ENCODE measurements around the gene EMP1.
"Not testable (repeated sequence)": the region's sequence is repeated elsewhere in the genome, so short reads cannot be mapped to it uniquely, and the experiment has no call there.

The EMP1 gene

DNA sequence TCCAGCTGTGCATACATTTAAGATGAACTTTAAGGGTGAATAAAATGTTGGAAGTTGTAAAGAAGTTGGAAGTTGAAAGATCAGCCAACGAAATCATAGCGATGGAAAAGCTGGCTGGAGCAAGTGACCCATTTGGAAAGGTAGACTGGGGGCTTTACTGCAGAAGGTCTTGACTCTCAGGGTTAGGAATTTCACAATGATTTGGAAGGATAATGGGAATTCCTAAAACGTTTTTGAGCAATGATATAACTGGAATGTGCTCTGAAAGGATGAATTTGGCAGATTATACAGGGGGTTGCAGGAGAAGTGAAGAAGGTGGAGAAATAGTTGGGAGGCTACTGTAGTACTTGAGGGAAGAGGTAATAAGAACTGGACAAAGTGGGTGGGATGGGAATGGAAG, 27.4 kb downstream of the EMP1 start:
- DNase-seq = no peak

DNA sequence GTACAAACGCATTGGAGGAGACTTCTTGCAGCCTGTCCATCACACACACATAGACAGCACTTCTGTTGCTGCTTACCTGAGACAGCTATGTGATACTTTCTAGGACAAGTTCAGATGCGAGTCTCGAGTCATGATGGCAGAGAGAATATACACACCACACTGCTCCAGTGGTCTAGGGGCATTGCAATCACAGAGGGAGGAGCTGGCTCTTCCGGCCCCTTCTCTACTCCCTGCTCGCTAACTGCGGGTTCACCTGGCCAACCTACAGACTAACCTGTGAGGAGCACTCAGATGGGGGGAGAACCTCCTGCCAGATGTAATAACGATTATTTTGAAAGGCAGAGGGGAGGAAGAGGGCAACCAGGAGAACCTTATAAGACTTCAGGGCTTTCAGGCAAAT, 30.7 kb downstream of the EMP1 start:
- DNase-seq = no peak

DNA sequence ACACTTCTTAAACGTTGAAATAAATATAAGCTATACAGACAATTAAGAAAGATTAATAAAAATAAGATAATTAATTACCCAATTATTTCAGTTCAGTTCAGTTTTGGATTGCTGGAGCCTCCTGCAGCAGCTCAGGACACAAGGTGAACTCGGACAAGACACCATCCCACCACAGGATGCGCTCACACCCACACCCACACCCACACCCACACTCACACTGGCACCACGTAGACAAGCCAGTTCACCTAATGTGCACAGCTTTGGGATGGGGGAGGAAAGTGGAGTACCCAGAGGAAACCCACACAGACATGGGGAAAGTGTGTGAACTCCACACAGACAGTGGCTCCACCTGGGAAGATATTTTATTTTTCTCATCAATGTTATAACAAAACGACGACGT, 32.1 kb downstream of the EMP1 start:
- DNase-seq = no peak

DNA sequence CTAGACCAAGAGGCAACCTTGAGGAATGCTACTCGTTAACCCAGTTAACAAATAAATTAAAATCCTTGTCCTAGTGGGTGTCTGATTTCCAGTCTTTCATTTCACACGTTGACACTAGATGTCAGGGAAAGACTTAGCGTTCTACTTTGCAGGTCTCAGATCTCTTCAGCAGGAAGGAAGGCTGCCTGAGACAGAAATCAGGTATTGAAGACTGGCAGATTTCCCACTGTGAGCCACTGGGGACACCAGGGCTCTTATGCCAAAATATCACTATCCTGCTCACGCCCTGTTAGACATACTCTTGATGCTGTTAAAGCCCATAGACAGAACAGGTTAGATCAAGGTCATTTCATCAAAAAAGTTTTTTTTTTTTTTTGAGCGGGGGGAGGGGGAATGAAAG, 33.0 kb downstream of the EMP1 start:
- DNase-seq = no peak

DNA sequence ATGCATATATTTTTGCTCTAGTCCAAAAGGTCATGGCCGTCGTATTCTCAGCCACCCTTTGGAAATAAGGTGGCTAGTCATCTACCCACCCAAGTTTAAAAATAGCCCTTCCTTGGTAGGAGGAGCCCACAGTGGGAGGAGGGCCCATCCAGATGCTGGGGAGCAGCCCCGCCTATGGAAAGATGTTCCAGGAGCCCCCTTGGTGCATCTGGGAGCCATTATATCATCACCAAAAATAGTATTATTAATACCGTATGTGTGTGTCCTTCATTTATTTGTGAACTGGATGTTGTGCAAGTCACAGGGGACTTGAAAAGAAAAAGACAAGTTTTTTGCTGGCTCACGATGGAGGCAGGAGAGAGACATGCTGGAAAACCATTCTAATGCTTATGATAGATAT, 34.0 kb downstream of the EMP1 start:
- no peak for DNase-seq

DNA sequence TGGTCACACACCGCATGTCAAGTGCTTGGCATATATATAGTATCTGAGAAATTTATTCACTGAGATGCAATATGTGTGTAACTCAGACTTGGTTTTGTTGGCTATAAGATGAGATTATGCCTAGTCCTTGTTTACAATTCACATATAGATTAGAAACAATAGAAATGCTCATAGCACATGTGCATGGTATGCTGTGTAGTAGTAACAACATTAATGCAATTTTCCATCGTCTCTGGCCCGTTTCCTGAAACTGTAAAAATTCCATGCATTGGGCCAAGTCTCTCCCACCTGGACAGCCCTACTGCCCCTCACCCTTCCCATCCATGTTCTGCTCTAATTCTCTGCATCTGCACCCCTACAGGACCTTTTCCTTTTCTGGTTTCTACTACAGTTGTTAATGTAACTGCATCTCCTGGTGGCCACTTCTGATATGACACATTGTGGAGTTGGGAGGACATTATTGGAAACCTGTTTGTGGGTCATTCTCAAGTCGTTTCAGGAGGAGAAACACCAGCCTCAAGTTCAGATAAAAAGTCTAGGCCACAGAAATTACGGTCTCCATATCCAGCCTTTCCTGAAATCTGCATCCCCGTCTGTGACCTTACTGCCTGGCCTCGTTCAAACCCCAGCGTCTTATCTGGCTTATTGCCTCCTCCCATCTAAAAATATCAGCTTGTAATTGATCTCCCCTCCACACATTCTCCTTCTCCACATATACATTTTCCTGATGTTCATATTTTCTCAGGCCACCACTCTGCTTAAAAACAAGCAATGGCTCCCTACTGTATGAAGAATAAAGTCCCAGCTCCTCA, 37.5 kb downstream of the EMP1 start:
- DNase-seq = peak; percentile 28

DNA sequence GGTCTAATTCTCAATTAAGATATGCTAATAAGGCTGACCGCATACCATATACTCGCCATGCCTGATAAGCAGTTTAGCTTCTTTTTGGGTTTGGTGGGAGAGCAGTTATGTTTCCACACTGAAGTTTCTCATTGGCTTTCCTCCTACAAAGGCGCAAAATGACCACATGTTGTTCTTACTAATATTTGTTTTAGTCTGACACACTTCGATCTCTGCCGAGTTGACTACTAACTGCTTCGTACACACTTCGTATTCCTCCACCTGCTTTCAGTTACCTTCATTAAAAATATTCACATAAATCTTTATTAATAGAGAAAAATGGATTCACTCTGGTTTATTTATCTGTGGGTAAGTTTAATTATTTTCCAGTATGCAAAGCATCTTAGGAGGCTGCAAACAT, 41.7 kb downstream of the EMP1 start:
- no peak for DNase-seq

DNA sequence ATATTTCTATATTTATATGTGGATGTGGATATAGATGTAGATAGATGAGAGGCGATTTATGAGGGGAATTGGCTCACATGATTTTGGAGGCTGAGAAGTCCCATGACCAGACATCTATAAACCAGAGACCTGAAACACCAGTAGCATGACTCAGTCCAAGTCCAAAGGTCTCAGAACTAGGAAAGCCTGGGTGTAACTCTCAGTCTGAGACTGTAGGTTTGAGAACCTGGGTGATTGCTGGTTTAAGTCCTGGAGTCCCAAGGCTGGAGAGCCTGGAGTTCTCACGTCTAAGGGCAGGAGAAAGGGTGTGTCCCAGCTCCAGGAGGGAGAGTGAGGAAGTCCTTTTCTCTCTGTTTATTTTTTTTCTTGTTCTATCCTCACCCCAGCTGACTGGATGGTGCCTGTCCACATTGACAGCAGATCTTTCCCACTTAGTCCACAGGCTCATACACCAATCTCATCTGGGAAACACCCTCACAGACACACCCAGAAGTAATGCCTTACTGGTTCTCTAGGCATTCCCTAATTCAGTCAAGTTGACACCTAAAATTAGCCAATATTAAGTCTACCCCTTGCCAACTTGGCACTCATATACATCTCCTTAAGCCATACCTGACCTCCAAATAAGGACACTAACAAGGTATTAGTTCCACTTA, 45.4 kb downstream of the EMP1 start:
- no peak for DNase-seq

DNA sequence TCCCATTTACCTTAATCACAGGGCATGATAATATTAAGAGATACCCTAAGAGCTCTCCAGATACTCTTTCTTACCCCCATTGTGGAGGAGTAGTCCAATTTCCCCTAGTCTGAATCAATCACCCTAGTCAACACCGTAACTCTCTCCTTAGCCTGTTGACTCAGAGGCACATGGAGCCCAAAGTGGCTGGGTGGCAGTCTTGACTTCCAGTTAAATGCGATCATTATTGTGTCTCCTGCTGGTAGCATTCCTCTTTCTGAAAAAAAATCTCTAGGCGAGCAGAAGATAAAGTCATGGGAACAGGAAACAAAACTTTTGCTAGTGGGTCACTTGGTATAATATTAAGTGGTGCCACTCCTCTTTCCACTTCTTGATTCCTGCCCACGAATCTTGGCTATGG, 46.4 kb downstream of the EMP1 start:
- no peak for DNase-seq

DNA sequence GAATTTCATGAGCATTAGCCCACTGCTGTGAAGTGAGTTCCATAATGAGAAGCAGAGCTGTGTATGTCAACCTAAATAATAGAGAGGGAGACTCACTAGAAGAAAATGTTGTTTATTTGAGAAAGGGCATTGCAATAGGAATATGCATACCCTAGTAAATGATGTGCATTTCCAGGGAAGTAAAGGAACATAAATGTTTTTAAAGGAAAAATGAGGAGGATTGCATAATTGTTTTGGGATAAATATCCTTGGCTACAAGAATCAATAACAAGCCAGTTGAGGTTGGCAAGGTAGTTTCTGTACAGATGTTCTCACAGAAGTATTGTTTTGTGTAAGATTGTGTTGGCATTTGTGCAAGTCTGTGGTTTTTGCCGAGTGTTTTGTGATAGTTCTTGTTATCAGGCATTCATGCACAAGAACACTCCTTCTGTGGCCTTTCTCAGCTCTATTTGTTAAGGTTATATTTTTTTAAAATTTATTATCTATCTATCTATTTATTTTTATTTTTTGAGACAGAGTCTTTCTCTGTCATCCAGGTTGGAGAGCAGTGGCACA, 47.1 kb downstream of the EMP1 start:
- no peak for DNase-seq

DNA sequence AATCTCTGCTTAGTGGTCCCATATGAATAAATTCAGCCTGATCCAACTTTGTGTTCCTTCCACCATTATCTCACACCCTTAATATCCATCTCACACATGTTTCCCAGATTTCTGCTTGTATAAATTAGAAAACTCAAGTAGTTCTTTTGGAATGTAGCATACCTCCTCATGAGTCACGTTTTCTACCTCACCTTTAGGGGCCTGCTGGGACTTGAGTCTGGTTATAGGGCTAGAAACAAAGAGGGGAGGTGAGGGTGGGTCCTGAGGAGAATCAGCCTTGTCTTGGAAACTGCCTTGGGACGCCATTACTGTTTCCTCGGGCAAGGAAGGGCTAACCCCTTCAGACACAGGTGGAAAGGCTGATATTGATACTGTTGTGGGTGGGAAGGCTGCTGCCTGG, 51.1 kb downstream of the EMP1 start:
- DNase-seq = no peak

DNA sequence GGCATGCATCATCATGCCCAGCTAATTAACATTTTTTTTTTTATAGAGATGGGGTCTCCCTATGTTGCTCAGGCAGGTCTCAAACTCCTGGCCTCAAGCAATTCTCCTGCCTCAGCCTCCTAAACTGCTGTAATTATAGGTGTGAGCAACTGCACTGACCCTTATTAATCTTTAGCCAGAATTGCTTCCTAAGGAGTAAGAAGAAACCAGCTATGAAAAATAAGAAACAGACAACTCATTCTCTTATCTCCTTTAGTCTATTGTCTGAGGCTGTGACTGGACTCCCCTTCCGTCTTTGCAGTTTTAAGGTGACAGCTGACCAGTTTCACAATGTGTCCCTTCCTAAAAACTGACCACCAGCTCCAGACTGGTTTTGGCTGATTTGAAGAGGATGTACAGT, 52.4 kb downstream of the EMP1 start:
- no peak for DNase-seq

DNA sequence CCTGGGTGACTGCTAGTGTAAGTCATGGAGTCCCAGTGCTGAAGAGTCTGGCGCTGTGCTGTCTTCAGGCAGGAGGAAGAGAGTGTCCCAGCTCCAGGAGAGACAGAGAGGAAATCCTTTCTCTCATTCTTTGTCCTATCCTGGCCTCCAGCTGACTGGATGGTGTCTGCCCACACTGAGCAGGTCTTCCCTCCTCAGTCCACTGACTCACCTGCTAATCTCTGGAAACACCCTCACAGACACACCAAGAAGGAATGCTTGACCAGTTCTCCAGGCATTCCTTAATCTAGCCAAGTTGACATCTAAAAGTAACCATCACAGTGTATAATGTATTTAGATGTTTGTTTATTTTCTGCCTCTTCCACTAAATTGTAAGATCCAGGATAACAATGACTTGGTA, 53.9 kb downstream of the EMP1 start:
- DNase-seq = no peak

DNA sequence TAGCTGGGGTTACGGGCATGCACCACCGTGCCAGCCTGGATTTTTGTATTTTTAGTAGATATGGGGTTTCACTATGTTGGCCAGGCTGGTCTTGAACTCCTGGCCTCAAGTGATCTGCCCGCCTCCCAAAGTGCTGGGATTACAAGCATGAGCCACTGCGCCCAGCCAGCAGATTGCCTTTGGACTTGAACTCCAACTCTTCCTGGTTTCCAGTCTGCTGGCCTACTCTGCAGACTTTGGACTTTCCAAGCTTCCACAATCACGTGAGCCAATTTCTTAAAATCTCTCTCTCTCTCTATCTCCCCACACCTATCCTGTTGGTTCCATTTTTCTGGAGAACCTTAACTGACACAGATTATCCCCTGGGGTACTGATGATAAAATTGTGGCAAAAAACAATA, 55.0 kb downstream of the EMP1 start:
- no peak for DNase-seq

DNA sequence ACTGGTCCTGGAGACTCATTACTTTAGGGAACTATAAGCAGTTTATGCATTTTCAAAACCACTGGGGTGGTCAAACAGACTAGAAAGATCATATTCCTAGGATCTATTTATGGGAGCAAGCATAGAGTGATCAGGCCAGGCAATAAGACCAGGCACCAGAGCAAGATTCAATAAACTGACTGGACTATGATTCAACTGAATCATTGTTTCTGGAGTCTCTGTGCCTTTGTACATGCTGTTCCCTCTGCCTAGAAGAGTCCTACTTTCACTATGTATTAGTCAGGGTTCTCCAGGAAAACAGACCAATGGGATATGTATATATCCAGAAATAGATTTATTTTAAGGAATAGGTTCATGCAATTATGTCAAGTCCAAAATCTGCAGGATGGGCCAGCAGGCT, 55.5 kb downstream of the EMP1 start:
- no peak for DNase-seq

DNA sequence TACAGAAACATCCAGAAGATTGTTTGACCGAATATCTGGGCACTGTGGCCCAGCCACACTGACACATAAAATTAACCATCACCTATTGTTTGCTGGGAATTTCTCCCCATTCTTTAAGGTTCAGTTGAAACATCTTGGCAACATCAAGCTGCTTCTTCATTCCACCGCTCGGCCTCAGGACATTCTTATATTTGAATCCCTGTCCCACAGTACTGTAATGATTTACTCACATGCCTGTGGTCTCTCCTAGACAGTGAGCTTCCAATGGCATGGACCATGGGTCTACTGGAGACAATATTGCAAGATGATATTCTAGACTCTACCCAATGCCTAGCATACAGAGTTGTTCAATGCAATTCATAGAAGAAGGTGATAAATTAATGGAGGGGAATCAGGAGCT, 56.1 kb downstream of the EMP1 start:
- DNase-seq = no peak

DNA sequence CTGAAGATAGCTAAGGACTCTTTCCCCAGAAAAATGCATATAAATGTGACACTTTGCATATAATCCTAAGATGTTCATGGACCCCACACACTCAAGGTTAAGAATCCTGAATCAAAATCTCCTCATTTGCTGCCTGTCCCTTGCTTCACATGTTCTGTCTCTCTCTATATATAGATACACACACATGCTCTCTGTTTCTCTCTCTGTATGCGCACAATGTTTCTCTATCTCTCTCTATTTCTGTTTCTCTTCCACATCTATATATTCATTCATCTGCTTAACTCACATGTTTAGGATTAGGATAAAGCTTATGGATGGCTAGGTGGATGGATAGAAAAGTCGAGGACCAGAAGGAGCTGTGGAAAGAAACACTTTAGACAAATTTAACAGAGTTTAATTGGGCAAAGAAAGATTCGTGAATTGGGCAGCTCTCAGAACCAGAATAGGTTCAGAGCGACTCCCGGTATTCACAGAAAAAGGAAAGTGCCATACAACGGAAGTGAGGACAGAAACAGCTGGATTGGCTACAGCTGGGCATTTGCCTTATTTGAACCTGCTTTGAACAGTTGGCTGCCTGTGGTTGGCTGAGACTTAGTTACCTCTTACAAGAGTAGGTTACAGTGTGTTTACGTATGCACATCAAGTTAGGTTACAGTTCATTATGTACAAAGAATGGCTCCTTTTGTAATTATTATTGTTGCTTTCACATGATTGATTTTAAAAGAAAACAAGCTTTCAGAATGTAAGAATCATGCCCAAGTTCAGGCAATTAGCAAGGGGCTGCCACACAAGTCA, 57.6 kb downstream of the EMP1 start:
- no peak for DNase-seq

DNA sequence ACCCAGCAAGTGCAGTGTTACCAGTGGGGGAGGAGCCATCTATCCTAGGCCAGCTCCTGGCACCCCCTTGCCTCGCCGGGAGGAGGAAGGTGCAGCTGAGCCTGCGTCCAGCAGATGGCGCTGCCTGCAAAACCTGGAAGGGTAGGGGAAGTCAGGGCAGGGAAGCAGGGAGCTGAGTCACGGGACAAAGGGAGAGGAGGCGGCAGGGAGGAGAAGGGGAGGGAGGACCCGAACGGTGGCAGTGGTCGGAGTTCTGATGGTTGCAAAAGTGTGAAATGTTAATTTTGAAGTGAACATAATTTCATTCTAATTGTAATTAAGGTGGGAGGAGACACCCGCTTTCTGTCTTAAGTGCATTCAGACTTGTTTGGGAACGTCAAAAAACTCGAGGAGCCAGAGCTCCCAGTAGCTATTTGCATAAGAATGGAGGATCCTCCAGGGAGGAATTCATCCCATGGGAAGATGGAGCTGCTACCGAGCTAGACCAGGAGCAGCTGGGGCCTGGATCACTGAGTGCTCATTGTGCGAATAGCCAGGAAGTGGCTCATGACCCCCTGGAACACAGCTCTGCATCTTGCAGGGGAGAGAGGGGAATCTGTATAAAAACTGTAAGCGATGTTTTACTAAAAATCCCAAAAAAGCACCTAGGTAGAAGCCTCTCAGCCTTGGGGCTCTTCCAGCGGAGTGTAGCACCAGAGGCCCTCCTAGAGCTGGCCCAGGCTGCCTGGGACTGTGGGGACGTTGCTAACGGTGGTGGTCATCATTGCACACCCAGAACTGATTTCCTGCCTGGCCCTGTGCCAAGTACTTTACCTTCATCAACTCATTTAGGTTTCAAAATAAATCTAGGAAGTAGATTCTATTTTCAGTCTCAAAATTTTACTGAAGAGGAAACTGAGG, 59.5 kb downstream of the EMP1 start:
- peak; percentile 85 for DNase-seq

DNA sequence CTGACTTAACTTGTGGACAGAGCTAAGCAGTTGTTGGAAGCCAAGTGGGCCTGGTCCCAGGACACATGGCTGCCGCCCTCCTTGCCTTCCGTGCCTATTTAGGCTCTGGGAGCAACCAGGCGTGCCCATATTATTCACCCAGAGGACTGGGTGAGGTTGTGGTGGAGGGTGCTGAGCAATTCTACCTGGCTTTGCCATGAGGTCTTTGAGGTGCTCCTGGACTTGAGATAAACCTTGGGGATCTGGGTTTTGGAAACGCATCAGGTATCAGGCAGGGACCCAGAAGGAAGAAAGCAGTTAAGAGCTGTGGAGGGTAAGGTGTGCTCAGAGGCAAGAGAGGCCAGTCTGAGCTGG, 60.1 kb downstream of the EMP1 start:
- no peak for DNase-seq

DNA sequence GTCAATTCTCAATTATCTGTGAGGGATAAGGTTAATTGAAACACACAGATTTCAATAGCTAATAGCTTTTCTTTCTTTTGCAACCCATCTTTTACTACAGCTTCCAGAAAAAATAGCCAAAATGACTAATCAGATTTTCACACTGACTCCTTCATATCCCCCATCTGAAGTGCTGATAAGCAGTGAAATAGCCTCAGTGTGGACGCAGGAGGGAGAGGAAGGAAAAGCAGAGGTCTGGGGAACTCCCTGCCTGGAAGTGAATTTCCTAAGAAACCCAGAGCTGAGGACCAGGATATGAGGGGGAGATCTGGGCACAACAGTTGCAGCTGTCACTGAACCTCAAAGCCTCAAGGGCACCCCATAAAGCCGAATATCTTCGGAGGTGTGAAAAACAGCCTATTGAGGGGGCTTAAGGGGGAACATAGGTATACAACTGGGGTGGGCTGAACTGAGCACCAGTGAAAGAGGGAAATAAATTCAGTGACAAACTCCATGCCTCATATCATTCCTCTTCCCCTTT, 60.9 kb downstream of the EMP1 start:
- no peak for DNase-seq

DNA sequence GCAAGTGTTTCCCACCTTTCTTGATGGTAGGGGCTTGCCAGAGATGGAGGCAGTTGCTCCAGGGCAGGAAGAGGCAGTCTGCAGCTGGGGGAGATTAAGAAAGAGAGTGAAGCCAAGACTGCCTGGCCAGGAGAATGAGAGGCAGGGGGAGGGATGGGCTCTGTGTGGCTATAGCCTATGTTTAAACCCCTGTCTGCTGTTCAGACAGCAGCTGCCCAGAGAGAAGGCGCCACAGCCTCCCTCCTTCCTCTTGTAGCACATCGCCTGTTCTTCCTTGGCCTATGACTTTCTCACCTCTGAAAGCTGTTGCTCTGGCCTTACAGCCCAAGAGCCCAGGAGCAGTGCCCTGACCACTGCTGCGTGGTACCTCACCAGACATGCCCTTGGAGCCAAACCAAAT, 61.7 kb downstream of the EMP1 start:
- DNase-seq = no peak

DNA sequence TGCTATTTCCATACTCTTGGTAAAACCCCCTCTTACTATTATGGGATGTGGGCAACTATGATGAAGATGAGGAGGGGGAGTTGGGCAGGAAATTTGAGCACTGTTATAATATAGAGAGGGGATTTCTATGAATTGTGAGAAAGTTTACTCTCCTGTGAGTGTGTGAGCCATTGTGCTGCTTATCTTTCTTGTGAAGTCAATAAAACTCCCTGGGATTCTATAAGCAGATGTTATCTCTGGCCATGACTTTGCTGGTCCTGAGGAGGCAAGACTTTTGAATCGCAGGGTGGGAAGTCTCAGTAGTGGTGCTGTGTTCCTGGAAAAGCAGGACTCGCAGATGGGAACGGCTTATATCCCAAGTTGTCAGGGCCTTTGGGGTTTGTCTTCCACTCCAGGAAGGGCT, 62.2 kb downstream of the EMP1 start:
- DNase-seq = no peak

DNA sequence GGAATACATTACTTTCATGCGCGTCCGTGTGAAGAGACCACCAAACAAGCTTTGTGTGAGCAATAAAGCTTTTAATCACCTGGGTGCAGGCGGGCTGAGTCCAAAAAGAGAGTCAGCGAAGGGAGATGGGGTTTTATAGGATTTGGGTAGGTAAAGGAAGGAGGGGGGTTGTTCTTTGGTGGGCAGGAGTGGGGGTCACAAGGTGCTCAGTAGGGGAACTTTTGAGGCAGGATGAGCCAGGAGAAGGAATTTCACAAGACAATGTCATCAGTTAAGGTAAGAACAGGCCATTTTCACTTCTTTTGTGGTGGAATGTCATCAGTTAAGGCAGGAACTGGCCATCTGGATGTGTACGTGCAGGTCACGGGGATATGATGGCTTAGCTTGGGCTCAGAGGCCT, 63.1 kb downstream of the EMP1 start:
- DNase-seq = not testable (repeated sequence)
